ENCODE measurements around the gene SCFD2.

DNA sequence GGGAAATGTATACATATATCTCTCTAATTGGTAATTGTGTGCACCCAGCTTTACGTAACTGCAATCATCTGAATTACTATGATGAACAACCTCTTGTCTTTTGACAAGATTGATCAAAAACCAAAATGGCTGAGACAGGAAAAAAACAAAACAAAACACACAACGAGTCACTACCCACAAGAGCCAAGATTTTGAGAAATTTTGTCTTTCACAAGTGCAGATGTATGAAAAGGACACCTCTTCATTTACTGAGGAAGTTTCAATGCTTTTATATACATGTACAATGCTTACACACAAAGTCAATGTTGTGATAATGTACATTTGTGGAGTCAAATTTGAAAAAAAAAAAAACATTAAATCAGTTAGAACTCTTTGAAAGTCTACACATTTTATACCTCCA lies 224.6 kb downstream of the SCFD2 start:
- TF ChIP-seq, protein P1, sequence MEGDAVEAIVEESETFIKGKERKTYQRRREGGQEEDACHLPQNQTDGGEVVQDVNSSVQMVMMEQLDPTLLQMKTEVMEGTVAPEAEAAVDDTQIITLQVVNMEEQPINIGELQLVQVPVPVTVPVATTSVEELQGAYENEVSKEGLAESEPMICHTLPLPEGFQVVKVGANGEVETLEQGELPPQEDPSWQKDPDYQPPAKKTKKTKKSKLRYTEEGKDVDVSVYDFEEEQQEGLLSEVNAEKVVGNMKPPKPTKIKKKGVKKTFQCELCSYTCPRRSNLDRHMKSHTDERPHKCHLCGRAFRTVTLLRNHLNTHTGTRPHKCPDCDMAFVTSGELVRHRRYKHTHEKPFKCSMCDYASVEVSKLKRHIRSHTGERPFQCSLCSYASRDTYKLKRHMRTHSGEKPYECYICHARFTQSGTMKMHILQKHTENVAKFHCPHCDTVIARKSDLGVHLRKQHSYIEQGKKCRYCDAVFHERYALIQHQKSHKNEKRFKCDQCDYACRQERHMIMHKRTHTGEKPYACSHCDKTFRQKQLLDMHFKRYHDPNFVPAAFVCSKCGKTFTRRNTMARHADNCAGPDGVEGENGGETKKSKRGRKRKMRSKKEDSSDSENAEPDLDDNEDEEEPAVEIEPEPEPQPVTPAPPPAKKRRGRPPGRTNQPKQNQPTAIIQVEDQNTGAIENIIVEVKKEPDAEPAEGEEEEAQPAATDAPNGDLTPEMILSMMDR (IDR thresholded peaks at IDR 0.05; ENCODE audit: low read depth, low read length): no peak
- no peak for TF ChIP-seq EZH2phosphoT487 (IDR thresholded peaks at IDR 0.05; ENCODE audit: low read depth)
